Esophagus mucosa (tissue), 1 donor: ENCODE data around the gene CNTN1. TPM values are rescaled to one million over a fixed set of nuclear protein-coding genes. Genes with fewer than 3 reads are reported as not detected.
A peak's percentile ranks its signal among the peaks of the same experiment; 100 is the strongest.

ENCODE experiments used
- ATAC-seq: fragments of 200-7000 bp; cut with Tn5 transposase; one replicate; pipeline ENCODE4 v1.9.1; 2020
- total RNA-seq: library from RNA; stranded (reverse); gene quantifications from one replicate; pipeline ENCODE4 v1.2.4, GENCODE V29; 2023
- donor health status: DM: yes; HTN: yes; CAD: no.

Gene CNTN1
- total RNA-seq, 1 donor from 2014 or later: 9.8 TPM

DNA sequence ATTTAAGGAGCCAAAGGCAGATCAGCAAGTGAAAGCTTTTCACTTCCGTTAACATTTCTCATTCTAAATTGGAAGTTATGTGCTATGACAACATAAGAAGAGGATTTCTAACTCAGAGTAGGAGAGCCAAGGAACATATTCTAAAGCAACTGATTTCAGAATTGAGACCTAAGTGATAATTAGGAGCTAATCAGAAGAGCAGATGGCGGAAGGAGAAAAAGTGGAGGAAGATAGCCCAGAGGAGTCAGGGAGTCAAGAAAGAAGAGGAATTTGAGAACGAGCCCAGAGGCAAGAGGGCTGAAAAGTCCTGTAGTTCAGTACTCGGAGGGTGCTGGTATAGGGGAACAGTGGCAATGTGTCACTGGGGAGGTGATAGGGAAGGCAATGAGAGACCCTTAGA is 162.4 kb downstream of the CNTN1 start:
- no peak for ATAC-seq

DNA sequence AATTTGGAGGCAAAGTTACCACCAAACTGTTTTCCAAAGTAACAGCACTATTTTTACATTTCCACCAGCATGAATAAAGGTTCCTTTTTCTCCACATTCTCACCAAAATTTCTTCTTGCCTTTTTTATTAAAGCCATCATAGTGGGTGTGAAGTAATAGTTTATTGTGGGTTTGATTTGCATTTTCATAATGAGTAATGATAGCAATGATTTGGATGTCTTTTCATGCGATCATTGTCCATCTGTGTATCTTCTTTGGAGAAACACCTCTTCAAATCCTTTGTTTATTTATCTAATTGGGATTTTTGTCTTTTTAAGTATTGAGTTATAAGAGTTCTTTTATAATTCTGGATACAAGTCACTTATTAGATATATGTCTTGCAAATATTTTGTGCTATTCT is 172.7 kb downstream of the CNTN1 start:
- ATAC-seq: no peak

DNA sequence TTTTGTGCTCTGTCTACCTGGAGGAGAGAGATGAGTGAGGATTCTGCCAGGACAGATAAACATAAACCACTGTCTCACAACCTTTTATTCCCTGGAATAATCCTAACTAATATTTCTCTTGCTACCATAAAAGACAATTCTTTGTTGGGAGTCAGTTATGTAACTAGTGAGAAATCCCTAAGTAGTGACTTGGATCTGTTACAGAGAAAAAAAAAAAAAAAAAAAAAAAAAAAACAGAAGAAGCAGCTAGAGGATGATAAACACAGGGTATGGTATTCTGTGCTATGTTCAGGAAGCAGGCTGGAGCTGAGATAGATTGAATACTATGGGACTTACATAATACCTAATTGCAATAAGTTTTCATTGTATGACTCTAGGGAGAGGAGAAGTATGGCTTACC is 178.7 kb downstream of the CNTN1 start:
- no peak for ATAC-seq

DNA sequence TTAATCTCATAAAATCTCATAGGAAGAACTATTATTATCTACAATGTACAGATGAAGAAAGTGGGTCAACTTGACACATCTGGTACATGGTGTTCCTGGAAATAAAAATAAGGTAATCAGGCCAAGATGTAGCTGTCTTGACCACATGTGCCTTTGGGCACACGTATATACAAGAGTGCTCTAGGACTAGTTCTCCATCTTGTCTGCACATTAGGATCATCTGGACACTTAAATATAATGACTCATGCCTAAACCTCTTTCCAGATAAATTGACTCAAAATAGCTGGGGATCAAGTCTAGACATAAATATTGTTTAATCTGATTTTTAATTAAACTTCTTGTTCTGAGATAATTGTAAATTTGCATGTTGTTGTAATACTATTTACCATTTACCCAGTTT is 182.6 kb downstream of the CNTN1 start:
- ATAC-seq: no peak

DNA sequence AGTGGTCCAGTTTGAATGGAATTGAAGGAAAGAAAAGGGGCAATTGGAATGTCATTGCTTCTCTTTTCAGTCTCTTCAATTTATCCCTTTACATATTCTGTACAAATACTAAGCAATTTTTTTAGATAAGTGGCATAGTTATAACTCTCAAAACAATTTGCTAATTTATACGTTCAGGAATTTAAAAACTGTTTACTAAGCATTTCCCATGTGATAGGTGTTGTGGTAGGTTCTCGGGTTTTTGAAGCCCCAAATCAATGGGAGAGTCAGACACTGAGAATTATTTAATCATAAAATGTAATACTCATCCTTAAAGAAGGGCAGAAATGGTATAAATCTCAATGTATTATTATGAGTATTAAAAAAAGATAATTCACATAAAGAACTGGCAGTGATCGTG is 197.1 kb downstream of the CNTN1 start:
- no peak for ATAC-seq

DNA sequence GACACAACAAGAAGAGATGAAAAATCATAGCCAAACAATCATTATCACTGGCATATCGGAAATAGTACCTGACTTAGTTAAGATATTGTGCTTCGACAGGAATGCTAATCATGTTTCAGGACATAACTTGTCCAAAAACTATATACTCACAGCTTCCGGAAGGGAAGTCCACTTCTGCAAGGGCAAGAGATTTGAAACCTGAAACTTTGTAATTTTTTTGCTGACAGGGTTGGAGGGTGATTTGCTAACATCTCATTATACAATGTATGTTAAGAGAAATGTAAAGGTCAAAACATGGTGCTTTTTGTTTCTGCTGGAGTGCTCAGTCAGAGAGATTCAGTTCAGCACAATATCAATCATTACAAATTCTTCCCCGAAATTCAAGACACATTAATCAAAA is 200.3 kb downstream of the CNTN1 start:
- ATAC-seq: no peak

DNA sequence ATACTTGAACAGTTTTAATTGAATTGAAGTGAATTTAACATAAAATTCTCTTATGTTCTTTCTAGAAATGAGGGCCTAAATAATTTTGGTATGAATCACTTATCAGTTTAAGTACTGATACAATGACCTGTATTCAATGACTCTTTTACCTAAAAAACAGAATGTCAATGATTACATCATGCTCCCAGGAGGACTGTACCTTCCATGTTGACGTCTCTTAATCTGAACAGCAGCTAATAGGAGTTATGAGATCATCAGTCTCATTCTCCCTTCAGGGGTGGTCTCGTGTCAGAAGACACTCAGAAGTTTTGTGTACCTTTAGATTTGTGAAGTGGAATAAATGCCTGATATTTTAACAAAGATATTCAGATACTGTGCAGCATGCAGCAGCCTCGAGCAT is 206.3 kb downstream of the CNTN1 start:
- no peak for ATAC-seq

DNA sequence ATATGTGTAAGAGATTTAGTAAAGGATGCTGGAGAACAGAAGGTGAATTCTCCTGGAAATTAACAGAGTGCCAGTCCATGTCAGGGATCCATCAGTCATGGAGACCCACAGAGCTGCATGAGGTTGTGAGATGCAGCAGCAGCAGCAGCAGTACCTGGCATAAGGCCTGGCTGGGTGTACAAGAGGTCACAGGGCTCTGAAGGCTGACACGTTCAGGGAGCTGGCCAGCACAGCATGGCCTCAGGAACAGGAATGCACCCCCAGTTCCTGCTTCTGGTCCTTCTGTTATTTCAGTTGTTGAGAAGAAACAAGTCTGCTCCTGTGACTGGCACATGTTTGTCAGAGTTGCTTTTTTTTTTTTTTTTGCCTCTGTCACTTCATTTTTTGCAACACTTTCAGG is 210.8 kb downstream of the CNTN1 start:
- no peak for ATAC-seq

DNA sequence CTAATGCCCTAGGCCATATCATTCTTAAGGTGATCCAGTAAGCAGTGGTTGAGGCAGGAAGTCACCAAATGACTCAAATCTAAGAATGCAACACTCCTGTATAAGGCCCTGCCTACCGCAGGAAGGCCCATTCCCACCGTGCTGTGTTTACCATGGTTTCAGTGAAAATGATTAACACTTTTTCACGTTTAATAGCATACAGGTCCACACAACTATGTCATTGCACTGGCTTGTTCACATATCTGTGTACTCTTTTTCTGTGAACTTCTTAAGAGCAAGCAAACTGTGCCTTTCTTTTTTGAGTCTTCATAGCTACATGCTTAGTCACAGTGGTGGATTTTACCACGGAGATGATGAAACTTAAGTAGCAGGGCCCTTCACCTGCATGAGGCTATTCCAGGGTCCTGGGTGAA is 214.9 kb downstream of the CNTN1 start:
- ATAC-seq: peak; percentile 67

DNA sequence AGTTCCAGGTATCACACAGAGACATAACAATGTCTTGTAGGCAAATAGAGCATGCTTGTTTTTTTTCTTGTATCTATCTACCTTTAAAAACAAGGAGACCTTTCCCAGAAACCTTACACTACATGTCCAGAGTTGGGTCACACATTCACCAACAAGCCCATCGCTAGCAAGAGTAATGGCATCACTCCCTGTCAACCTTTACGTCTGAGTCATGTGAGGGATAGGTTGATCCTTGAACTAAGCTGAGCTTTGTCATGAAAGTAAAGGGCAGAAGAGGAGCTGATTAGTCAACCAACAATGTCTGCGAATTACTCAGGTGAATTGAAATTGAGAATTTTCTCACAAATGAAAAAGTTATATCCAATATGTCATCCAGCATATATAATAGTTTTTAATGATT is 219.4 kb downstream of the CNTN1 start:
- peak; percentile 56 for ATAC-seq

DNA sequence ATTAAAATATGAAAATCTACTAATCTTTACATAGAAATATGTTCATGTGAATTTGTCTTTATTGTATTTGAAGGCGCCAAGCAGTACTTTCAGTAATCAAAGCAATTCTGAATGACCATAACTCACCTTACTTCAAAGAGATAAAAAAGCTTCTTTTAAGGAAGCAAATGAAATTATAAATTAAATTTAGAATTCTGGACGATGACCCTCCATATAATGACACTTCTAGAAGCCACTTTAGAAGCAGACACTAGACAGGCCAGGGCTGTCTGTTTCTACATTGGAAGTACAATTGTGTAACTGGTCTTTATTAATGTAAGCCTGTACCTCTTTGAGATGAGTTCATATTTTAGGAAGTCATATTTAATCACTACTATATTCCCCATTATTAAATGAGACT is 222.9 kb downstream of the CNTN1 start:
- ATAC-seq: no peak

DNA sequence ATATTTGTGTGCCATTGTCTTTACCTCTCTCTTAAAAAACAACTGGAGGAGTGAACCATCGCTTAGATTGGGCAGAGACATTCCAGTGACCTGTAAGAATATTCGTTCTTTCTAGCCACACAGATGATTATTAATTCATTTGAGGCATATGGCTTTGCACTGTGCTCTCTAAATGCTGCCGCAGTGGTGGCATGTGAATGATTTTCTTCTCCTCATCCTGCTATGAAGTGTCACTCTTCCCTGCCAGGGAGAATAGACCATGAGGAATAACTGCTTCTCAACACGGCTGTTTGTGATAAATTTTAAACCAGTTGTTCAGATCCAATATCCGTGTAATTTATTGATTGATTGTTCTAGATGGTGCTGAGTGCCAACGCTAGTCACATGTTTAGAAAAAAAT is 225.3 kb downstream of the CNTN1 start:
- no peak for ATAC-seq

DNA sequence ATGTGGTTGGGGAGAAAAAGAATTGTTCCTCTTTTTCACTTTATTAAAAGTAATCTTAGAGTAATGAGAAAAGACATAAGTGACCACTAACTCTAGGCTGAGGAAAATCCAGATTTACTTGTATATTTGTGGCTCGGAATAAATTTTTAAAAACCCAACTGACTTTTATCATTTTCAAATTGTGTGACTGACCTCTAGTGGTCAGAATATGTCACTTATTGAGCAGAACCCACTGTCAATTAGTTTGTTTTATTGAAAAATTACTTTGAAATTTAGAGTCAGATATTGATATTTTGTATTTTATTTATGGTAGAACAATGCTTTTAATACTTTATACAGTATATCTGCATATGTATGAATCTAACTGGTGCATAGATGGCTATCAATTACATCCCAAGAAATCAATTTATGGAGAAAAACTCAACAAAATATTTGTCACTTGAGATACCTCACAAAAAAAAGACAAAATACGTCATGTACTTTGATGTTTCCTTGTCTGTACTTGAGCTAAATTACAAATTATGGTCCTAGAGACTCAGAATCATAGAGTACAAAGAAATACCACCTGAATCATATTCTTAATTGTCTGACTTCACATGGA is 229.4 kb downstream of the CNTN1 start:
- no peak for ATAC-seq

DNA sequence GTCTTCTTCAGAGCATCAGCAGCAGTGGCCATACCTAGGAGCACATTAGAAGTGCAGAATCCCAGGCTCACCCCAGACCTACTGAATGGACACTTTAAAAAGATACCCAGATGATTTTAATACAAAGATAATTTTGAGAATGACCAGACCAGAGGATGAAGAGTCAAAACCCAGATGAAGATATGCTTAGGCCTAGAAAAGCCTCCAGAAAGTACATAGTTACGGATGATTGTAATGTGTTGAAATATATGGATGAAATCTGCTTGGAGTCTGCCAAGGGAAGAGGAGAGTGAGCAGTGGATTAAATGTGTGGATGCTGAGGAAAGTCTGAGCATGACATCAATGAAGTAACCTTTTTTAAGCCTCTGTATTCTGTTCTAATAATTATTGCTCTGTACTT is 245.7 kb downstream of the CNTN1 start:
- no peak for ATAC-seq

DNA sequence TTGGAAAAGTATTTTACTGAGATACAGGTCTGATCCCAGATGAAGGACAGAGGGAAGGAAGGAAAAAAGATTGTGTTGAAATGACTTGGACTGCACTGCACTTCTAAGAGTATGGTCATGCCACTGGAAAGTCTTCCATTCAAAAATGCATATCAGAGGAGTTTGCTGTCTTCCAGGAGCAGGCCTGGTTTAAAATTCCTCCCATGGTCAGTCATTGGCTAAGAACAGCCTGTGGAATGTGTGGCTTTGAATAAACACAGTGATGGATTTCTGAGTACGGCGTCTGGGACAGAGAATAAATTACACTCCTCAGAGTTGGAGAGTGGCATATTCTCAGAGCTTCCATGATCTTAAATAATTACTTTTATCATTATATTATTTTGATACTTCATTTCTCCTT is 250.1 kb downstream of the CNTN1 start:
- no peak for ATAC-seq

DNA sequence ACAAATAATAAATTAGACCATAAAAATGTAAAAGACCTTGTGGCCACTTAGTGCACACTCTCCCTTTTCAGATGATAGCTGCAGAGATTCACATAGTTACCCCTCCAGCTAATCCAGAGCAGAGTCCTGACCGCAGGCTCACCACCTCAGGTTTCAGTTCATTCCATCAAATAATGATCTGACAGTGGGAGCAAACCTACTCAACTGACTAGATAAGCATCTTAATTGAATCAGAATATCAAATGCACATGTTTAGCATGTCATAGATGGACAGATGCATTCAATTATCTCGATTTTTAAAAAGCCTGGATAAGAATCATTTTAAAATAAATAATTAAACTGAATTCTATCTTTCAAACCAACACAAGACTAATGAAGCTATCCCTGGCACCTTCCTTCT is 253.5 kb downstream of the CNTN1 start:
- no peak for ATAC-seq

DNA sequence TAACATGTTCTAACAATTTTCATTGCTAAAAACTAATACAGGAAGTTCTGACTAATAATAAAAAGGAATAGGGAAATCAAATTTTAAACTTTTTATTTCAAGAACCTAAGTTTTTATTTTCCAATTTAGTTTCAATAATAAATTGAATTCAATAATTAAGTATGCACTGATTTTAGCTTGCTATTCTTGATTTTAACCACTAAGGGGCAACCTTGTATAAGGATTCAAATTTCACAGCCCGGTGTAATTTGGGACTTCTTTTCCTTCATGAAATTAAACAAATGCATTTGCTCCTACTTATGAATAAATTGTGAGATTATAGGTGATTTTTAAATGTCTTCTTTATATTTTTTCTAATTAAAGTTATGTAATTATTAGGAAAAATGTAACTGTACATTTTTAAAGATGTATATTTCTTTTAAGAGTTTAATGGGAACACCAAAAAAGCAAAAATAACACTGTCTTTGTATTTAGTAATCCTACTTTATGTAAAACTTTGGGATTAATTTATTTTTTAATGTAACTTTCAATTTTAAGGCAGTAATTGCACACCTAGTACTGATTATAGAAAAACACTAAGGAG is 254.5 kb downstream of the CNTN1 start:
- ATAC-seq: peak; percentile 48

DNA sequence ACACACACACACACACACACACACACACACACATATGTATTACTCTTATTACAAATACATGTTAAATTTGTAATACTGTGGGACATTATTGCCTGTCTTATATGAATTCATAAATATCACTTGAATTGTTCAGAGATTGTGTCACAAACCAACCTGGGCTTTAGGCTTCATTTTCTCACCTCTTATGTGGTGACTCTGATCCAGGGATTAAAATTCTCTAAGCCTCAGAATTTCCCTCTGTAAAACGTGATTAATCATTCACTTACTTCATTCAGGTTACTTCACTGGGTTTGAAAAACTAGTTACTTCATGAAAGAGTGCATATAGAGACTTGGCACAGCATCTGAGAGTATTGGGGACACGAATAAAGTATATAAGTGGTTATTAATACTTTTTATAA is 255.6 kb downstream of the CNTN1 start:
- peak; percentile 75 for ATAC-seq

DNA sequence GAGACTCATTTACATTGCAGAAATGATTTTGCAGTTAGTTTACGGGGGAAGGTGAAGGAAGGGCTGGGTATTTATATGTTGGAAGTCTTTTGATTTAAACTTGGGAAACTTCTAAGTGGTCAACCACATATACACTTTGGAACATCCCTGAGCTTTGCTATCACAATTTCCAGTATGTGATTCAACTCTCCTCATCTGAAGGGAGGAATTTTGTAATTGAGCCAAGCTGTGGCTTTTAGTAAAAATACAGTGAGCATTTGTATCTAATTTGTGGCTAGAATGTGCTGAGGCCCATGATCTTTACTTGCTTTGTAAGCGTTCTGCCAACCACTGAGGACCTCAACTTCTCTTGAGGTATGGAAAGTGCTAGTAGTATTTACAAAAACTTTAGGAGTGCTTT is 260.8 kb downstream of the CNTN1 start:
- no peak for ATAC-seq

DNA sequence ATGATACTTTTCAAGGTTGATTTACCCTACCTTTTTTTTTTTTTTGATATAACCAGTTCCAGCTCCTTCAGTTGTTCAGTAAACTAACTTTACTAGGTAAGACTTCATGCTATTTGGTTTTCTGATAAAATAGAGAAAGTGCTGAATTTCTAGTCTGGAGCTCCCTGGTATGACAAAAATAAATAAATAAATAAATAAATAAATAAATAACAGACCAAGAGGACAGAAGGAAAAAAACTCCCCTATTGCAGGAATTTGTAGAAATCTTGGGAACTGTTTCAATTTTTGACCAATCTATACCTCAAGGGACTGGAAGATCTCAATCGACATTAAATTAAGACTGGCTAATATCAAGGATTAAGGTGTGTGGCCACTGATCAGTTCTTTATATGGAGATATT is 265.2 kb downstream of the CNTN1 start:
- ATAC-seq: no peak

DNA sequence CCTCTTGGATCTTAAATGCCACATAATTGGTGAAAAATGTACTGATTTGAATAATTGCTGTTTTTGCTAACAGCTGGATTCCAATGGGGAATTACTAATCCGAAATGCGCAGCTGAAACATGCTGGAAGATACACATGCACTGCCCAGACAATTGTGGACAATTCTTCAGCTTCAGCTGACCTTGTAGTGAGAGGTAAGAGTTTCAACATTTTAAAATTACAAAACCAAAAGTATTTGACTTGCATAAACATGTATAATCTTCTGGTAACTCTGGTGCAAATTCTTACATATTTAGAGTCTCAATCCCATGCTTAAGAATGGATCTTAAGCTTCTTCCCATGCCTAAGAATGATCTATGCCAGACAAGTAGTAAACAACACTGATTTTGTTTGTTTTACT is 266.8 kb downstream of the CNTN1 start:
- no peak for ATAC-seq

DNA sequence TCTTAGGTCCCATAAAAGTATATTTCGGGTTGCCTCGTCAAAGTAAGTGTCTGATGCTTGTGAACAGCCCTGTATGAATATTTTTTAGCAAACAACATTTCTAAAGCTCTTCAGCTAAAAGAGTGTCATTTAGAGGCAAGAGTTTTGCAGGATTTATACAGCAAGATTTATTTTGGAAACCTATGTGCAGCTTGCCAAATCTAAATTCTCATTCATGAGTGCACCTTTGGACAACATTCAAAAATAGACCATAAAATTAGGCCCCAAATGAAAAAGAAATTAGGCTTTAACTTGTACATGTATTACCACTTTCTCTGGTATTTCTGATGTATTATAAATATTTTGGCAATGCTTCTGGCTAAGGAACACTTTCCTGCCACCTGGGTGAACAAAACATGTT is 271.5 kb downstream of the CNTN1 start:
- ATAC-seq: no peak

DNA sequence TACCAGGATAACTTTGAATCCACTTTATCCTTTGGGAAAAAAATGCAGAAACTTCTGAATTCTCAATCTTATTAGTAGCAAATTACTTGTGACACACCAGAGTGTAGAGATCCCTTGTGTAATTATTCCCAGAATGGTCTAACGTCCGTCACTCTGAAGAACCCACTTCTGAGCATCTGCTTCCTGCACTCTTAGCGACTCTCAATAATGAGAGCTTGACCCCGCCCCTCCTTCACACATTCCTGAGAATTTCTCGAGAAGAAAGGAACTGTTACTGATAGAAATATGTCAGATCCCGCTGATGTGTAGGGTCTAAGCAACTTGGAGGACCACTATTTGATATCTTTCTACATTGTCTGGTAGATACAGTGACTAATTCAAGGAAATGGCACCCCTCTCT is 277.6 kb downstream of the CNTN1 start:
- ATAC-seq: no peak

DNA sequence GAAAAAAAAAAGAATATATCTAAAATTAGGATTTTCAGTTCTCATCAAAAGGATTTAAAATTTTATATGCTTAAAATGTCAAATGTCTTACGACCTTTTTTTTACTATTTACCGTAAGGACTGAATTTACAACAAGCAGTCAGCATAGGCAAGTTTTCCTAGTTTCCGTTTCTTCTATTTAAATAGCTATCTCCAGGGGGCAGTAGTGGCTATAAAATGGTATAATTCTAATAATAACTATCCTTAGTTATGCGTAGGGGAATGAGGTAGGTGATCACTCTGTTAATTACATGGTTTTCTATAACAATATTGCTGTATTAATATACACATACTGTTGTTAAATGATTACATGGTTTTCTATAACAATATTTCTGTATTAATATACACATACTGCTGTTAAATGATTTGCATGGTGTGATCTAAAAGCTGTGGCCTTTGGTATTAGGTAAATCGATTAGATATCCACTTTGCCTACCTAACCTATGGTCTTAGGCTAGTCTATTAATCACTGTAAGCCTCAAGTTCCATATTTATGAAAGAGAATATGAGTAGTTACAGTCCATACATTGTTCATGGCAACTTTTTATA is 278.2 kb downstream of the CNTN1 start:
- no peak for ATAC-seq

DNA sequence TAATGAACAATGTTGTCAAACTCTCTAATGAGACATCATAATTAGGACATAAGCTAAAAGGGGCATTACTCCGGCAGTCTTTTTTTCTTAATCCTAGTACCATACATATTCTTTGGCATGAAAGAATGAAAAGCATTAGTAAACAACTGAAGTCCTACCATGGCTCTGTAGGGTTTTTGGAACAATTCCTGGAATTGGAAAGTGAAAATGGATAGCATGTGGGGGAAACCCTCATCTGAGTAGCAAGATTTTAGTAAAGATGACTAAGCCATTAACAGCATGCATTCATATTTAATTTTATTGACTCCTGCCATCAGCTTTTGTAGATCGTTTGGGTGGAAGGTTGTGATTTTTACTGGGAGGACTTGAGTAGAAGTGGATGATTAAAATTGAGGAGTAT is 279.7 kb downstream of the CNTN1 start:
- no peak for ATAC-seq
